Measurements from ENCODE around the gene C15orf39. TPM values are rescaled to one million over a fixed set of nuclear protein-coding genes. Genes with fewer than 3 reads are reported as not detected.

The C15orf39 gene
- total RNA-seq, 2 experiments from 2014 or later = 47.0 to 48.6 TPM

DNA sequence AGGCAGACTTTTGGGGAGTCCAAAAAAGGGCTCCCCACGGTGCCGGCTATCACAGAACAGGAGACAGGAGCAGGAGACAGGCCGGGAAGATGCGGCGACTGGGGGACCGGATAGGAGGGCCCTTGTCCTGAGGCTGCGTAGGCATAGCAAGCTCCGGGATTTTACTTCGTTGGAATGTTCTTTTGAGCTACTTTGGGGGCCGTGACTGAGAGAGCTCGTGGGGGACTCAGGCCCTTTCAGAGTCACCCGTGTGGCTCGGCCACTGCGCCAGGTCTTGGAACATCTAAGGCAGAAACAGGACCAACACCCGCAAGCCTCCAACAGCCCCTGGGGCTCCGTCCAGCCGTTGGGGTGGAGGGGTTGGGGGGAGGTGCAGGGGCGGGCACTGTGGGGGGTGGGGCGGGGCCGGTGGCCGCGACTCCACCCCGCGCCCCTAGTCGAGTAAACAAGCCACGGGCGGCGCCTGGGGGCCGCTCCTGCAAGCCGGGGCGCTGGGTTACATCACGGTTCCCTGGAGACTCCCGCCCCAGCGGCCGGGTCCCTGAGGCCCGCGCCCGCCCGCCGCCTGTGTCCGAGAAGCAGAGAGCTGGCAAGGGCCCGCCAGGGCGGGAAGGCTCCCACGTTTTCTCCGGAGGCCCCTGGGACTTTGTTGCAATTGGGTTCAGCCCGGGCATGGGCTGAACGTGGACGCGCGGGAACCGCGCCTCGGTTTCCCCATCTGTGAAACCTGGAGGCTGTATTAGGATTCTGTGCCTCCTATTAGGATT, 23.3 kb upstream of the C15orf39 start:
- Mint-ChIP-seq H3K4me3 (no peak overlapping the region), H3K27ac (no peak overlapping the region), H3K27me3 (peaks cover 49% of the 10 kb centered on the region), H3K36me3 (ENCODE audit: low read depth) (no peaks in the 10 kb centered on the region), H3K4me1 (peaks cover 11% of the 10 kb centered on the region), H3K9me3 (no peaks in the 10 kb centered on the region)
- CTCF ChIA-PET = interaction anchor here (1.0 to 1.2 kb wide), 2 partner anchors 21 to 37 kb away, joined by 3 to 4 read pairs; no protein-coding TSS in a partner anchor
- POLR2A ChIA-PET = no interaction called here
- no peak for DNase-seq

DNA sequence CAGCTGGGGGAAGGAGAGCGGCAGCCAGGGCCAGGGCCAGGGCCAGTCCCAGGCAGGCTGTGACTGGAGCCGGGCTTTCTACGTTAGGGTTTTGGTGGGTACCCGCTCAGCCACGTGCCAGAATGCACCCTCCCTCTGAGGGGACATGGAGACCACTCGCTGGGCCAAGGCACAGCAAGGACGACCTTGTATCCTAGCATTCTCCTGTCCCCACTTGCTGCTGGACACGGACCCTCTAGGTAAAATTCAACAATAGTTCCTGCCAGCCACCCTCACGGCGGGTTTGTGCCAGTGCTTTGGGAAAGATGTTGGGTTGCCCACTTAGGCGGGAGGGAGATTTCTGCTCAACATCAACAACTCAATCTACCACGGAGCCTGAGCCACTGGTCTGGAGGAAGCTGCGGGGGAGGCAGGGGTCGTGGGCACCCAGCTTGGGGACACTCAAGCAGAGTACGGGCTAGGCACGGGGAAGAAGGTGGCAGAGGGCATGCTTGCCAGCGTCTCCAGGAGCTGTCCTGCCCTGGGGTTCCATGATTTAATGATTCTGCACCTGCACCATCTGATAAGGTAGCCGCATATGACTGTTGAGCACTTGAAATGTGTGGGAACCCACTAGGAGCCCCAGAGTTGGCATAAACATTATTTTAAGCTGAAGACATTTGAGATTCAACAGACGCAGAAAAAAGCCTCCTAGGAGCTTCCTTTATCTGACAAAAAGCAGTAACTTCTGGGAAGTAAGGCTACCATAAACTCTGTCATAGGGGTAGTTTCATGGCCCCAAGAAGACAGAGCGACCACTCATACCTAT, 22.5 kb upstream of the C15orf39 start:
- no peak overlapping the region for H3K4me3 Mint-ChIP-seq
- POLR2A ChIA-PET = no interaction called here
- no peak overlapping the region for H3K27ac Mint-ChIP-seq

DNA sequence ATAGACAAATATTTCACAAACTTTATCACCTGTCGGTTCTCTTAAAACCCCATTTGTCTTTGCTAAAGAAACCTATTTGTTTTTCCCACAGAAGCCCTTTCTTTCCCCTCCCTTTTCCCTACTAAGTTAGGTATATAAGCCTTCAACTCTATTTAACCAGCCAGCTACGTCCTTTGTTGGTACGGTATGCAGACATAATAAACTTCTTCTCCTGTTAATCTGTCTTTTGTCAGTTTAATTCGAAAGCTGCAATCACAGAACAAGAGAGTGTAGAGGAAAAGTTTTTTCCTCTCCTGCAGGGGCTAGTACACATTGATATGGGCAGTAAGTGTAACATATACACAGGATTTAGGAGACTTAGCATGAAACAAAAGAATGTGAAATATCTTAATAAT, 21.9 kb upstream of the C15orf39 start:
- CTCF ChIA-PET = interaction anchor here (0.6 to 3.4 kb wide), 3 partner anchors 20 to 294 kb away, joined by 3 to 9 read pairs (median 4); partner anchors contain the start of gene C15orf39
- Mint-ChIP-seq H3K27me3 (peaks cover 54% of the 10 kb centered on the region), H3K9me3 (no peaks in the 10 kb centered on the region), H3K4me3 (no peak overlapping the region), H3K36me3 (ENCODE audit: low read depth) (no peaks in the 10 kb centered on the region), H3K27ac (no peak overlapping the region), H3K4me1 (peaks cover 11% of the 10 kb centered on the region)
- POLR2A ChIA-PET = no interaction called here
- DNase-seq = no peak

More for the DNA sequence above, 22.5 kb upstream of the C15orf39 start:
- Mint-ChIP-seq H3K9me3 (no peaks in the 10 kb centered on the region), H3K36me3 (ENCODE audit: low read depth) (no peaks in the 10 kb centered on the region), H3K4me1 (peaks cover 11% of the 10 kb centered on the region), H3K27me3 (peaks cover 50% of the 10 kb centered on the region)
- CTCF ChIA-PET = interaction anchor here (0.6 to 3.4 kb wide), 5 partner anchors 20 to 591 kb away, joined by 3 to 9 read pairs (median 4); partner anchors contain the start of gene C15orf39
- no peak for DNase-seq

DNA sequence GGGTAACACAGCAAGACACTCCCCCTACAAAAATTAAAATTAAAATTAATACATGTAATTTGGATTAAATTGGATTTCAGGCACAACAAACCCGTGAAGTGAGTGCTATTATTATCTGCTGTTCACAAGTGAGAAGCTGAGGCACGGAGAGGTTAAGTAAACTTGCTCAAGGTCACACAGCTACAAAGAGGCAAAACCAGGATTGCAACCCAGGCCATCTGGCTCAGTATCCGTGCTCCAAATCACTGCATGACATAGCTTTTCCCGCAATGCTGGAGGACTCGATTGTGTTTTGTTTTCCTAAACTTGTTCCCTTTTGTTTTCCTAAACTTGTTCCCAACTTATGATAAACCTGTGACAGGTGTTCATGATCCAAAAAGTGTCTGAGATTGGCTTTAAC, 19.9 kb upstream of the C15orf39 start:
- no peak overlapping the region for H3K4me3 Mint-ChIP-seq
- no peaks in the 10 kb centered on the region for H3K36me3 Mint-ChIP-seq (ENCODE audit: low read depth)
- POLR2A ChIA-PET = no interaction called here
- H3K27ac Mint-ChIP-seq = no peak overlapping the region
- no peaks in the 10 kb centered on the region for H3K9me3 Mint-ChIP-seq
- DNase-seq = no peak
- peaks cover 50% of the 10 kb centered on the region for H3K27me3 Mint-ChIP-seq
- CTCF ChIA-PET = interaction anchor here (0.6 to 3.4 kb wide), 3 partner anchors 20 to 867 kb away, joined by 3 to 9 read pairs (median 6); partner anchors contain the start of gene C15orf39
- peaks cover 13% of the 10 kb centered on the region for H3K4me1 Mint-ChIP-seq

DNA sequence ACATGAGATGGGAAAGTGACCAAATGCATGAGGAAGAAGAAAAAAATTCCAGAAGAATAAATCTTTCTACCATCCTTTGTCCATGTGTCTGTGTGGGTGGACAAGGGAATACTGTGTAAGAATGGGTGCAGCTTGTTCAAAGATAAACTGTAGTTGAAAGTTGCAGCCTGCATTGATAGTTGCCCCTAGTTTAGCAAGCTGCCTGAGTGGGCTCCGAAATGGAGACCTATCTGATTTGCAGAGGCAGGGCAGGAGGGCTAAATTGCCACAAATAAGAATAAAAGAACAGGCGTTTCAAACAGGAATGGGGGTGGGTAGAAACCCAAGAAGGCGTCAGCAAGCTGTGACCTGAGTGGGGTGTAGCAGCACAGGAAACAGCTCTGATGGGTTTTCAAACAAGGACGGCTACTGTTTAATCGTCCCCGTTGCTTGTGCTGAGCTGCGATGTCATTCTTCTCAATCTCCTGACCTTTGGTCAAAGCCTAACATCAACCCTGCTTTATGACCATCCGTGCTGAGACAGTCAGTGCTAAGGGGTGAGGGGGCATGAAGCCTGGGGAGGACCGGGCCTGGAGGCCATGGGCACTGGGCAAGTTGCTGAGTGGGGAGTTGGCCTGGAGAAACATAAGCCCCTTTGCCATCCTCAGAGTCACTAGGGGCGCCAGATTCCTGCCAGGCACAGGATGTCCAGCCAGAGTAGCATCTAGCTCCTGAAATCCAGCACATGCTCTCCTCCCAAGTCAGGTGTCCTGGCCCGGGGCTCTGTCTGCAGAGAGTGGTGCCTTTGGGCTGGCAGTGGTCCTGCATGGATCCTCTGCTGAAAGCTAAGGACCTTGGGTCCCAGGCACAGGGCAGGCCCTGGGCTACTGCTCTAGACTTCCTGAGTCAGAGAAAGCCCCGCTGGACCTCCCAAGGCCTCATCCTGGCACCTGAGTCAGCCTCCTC, 19.2 kb upstream of the C15orf39 start:
- POLR2A ChIA-PET = no interaction called here
- DNase-seq = no peak
- Mint-ChIP-seq H3K27me3 (peaks cover 43% of the 10 kb centered on the region), H3K4me1 (peaks cover 14% of the 10 kb centered on the region), H3K4me3 (no peak overlapping the region), H3K9me3 (no peaks in the 10 kb centered on the region), H3K36me3 (ENCODE audit: low read depth) (no peaks in the 10 kb centered on the region), H3K27ac (no peak overlapping the region)
- CTCF ChIA-PET = interaction anchor here (0.6 to 3.4 kb wide), 4 partner anchors 12 to 866 kb away, joined by 3 to 9 read pairs (median 5); partner anchors contain the start of gene C15orf39

DNA sequence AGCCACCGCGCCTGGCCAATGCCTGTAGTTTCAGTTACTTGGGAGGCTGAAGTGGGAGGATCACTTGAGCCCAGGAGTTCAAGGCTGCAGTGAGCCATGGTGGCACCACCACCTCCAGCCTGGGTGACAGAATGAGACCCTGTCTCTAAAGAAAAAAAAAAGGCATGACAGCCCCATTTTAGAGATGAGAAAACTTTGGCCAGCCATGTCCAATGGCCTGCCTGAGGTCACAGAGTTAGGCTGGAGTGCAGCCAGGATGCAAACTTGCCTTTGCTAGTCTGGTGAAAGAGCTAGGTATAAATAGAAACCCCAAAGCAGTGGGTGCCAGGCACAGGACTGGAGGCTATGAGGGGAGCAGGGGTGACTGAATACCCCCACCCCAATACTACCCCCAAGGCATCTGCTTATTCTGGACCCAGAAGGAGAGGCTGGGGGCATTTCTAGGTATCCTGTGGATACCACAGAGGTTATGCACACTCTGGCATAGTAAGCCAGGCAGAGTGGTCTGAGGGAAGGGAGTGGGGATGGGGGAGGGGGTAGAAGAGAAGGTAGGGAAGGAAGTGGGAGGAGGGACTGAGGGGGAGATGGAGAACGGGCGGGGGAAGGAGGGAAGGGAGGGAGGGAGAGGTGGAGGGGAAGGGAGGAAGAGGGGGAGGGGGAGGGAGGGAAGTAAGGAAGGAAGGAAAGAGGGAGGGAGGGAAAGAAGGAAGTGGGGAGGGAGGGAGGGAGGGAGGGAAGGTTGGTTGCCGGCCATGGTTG, 16.2 kb upstream of the C15orf39 start:
- CTCF ChIA-PET = interaction anchor here (0.6 to 1.5 kb wide), 5 partner anchors 9 to 185 kb away, joined by 3 to 5 read pairs (median 4); no protein-coding TSS in a partner anchor
- no peak overlapping the region for H3K4me3 Mint-ChIP-seq
- DNase-seq = no peak
- no peaks in the 10 kb centered on the region for H3K9me3 Mint-ChIP-seq
- H3K36me3 Mint-ChIP-seq (ENCODE audit: low read depth) = no peaks in the 10 kb centered on the region
- peaks cover 5% of the 10 kb centered on the region for H3K4me1 Mint-ChIP-seq
- peaks cover 24% of the 10 kb centered on the region for H3K27me3 Mint-ChIP-seq
- no peak overlapping the region for H3K27ac Mint-ChIP-seq
- POLR2A ChIA-PET = no interaction called here

DNA sequence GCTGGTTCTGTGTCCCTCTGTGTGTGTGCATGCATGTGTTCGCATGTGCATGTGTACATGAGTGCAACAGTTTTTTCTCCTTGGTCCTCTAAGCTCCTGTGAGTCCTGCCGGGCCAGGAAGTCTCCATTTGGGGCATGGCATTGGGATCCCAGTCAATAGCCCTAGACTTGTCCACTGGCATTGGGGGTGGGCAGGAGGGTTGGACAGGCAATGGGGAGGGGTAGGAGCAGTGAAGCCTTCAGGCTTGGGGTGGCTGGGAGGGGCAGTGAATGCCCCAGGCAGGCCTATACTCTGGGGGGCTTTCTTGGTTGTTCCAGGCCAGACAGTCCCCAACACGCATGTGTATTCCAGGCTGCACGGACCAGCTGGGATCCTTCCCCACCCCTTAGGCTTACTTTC, 15.6 kb upstream of the C15orf39 start:
- Mint-ChIP-seq H3K4me3 (no peak overlapping the region), H3K4me1 (peaks cover 5% of the 10 kb centered on the region), H3K36me3 (ENCODE audit: low read depth) (no peaks in the 10 kb centered on the region), H3K27ac (no peak overlapping the region), H3K9me3 (no peaks in the 10 kb centered on the region), H3K27me3 (peaks cover 18% of the 10 kb centered on the region)
- ChIA-PET POLR2A (no interaction called here), CTCF (interaction anchor here (0.6 kb wide), 1 partner anchor 186 kb away, joined by 4 read pairs; no protein-coding TSS in a partner anchor)
- no peak for DNase-seq

DNA sequence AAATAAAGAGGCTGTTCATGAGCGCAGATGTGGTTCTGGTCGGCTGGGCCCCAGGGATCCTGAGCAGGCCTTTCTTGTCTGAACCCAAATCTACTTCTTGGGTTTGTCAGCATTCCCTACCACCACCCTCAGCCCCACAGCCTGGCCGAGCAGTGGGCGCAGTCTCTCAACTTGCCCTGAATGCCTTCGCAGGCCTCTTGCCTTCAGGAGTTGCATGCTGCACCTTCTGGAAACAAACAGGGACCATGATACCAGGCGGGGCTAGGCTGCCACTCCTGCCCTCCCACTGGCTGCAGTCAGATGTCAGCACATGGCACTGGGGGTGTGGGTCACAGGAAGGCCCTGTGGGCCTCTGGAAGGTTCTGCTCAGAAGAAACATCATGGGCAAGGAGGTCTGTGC, 13.2 kb upstream of the C15orf39 start:
- Mint-ChIP-seq H3K36me3 (ENCODE audit: low read depth) (no peaks in the 10 kb centered on the region), H3K27me3 (peaks cover 12% of the 10 kb centered on the region), H3K4me1 (peaks cover 3% of the 10 kb centered on the region), H3K27ac (no peak overlapping the region), H3K4me3 (no peak overlapping the region), H3K9me3 (no peaks in the 10 kb centered on the region)
- ChIA-PET CTCF (interaction anchor here (0.9 to 1.0 kb wide), 2 partner anchors 13 to 15 kb away, joined by 3 to 4 read pairs; partner anchors contain the start of gene C15orf39), POLR2A (no interaction called here)
- DNase-seq = no peak

DNA sequence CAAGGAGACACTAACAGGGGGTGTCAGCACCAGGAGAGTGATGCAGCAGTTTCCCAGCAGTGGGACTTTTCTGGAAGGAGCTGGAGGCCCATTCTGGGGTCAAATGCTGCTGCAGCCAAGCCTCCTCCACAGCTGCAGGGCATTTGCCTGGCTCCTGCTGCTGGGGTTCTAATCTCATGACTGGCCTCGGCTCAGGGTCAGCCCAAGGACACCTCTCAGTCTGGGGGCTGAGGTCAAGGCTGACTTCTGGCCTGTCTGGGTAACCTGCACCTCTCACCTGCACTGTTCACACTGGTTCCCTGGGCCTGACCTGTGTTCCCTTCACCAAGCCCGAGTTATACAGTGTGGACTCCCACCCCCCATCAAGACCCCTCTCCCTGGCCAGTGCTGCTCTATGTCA, 10.4 kb upstream of the C15orf39 start:
- no peak overlapping the region for H3K4me3 Mint-ChIP-seq
- DNase-seq = no peak
- no peak overlapping the region for H3K27ac Mint-ChIP-seq
- ChIA-PET CTCF (interaction anchor here (1.4 to 3.3 kb wide), 2 partner anchors 10 to 13 kb away, joined by 5 to 12 read pairs; partner anchors contain the start of gene C15orf39), POLR2A (no interaction called here)
- H3K4me1 Mint-ChIP-seq = peaks cover 3% of the 10 kb centered on the region
- H3K36me3 Mint-ChIP-seq (ENCODE audit: low read depth) = no peaks in the 10 kb centered on the region
- peaks cover 10% of the 10 kb centered on the region for H3K27me3 Mint-ChIP-seq
- H3K9me3 Mint-ChIP-seq = no peaks in the 10 kb centered on the region

DNA sequence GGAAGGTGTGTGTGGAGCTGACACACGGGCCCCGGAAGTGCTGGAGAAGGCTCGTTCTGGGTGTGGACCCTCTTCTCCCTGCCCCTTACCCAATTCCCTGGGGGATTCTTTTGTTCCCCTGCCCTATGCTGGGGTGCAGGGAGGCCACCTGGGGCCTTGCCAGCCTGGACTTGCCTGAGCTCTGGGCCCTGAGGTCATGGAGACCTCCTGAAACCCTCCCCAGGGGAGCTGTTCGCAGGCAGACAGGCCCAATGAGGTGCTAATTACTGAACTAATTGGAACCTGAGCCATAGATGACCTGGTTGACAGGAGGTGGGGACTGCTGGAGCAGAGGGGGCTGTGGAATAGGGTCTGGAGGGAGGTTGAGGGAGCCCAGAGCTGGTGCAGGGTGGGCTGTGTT, 9.4 kb upstream of the C15orf39 start:
- Mint-ChIP-seq H3K4me1 (peaks cover 3% of the 10 kb centered on the region), H3K4me3 (no peak overlapping the region), H3K9me3 (no peaks in the 10 kb centered on the region), H3K27me3 (peaks cover 10% of the 10 kb centered on the region), H3K36me3 (ENCODE audit: low read depth) (no peaks in the 10 kb centered on the region), H3K27ac (no peak overlapping the region)
- POLR2A ChIA-PET = no interaction called here
- CTCF ChIA-PET = interaction anchor here (0.6 to 3.3 kb wide), 5 partner anchors 9 to 369 kb away, joined by 3 to 12 read pairs (median 3); partner anchors contain the start of gene C15orf39
- DNase-seq = no peak

DNA sequence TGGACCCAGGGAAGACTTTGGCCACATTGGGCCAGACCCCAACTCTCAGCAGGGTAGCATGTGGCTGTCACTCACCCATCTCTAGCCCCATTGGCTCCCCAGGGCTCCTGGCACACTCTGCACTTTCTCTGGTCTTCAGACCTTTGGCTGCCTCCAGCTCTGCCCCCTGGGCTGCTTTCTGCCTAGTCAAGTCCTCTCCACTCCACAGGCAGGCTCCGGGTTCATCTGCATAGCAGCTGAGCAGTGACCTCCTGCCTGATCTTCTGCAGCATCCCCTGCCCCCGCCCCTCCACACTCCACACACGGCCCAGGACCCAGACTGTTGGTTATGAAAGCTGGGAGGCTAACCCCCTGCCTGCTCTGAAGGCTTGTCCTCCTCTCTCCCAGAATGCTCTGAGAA, 8.4 kb upstream of the C15orf39 start:
- peaks cover 10% of the 10 kb centered on the region for H3K4me1 Mint-ChIP-seq
- DNase-seq = no peak
- H3K27ac Mint-ChIP-seq = peak overlapping the region; percentile 27
- no peaks in the 10 kb centered on the region for H3K36me3 Mint-ChIP-seq (ENCODE audit: low read depth)
- ChIA-PET CTCF (interaction anchor here (3.3 kb wide), 1 partner anchor 8 kb away, joined by 12 read pairs; the partner anchor contains the start of gene C15orf39), POLR2A (no interaction called here)
- H3K9me3 Mint-ChIP-seq = no peaks in the 10 kb centered on the region
- no peak overlapping the region for H3K4me3 Mint-ChIP-seq
- H3K27me3 Mint-ChIP-seq = peaks cover 10% of the 10 kb centered on the region

Data from activated CD4-positive, alpha-beta T cell treated with anti-CD3 and anti-CD28 coated beads, Interleukin-2, amount 10 ng/mL, durations not matched to agents 7 days and 5 days (primary cell).